Nephron progenitor cell (in vitro differentiated cells): Measurements from ENCODE around the gene CDHR4.

Source experiments
- DNase-seq: peaks from one replicate; pipeline ENCODE4 v3.0.0; 2021
- H3K27ac Mint-ChIP-seq: 2 replicates; pipeline ENCODE4 v1.8.0; 2021; ENCODE audit warnings: mild to moderate bottlenecking, moderate library complexity, mixed read lengths
- H3K27me3 Mint-ChIP-seq: 2 replicates; pipeline ENCODE4 v1.8.0; 2021; ENCODE audit warnings: mild to moderate bottlenecking, low read depth, mixed read lengths; ENCODE audit not compliant: poor library complexity
- H3K36me3 Mint-ChIP-seq: 2 replicates; pipeline ENCODE4 v1.8.0; 2021; ENCODE audit warnings: low read depth, mixed read lengths
- H3K4me1 Mint-ChIP-seq: 2 replicates; pipeline ENCODE4 v1.8.0; 2021; ENCODE audit warnings: mixed read lengths
- H3K4me3 Mint-ChIP-seq: 2 replicates; pipeline ENCODE4 v1.8.0; 2021; ENCODE audit warnings: mild to moderate bottlenecking, moderate library complexity, mixed read lengths
- H3K9me3 Mint-ChIP-seq: 2 replicates; pipeline ENCODE4 v1.8.0; 2021; ENCODE audit warnings: mild to moderate bottlenecking, moderate library complexity, mixed read lengths
- TF ChIP-seq, protein P1 (sequence below): fragments of 200-600 bp; sonication (generic); IDR thresholded peaks from 2 replicates; pipeline ENCODE4 v1.5.0; 2021; ENCODE audit warnings: antibody characterized with exemption

Gene CDHR4

DNA sequence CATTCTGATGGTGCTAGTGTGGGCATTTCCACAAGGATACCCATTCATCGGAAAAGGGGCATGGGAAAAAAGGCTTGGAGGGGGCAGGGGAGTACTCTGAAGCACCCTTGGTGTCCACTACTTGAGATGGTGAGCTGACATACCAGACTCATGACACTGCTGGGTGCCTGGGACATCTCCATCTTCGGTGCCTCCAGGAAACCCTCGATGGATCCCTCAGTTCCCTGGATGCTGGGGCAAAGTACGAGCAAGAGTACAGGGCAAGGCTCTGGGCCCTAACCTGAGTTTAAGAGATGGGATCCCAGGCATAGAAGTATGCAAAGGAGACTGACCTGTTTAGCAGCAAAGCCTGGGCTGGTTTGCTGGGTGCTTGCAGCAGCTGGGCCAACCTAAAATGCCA, 8.1 kb downstream of the CDHR4 start:
- no peaks in the 10 kb centered on the region for H3K36me3 Mint-ChIP-seq
- H3K9me3 Mint-ChIP-seq = no peaks in the 10 kb centered on the region
- H3K27ac Mint-ChIP-seq = no peak overlapping the region
- no peak overlapping the region for H3K4me3 Mint-ChIP-seq
- peaks cover 29% of the 10 kb centered on the region for H3K4me1 Mint-ChIP-seq
- TF ChIP-seq, protein P1, sequence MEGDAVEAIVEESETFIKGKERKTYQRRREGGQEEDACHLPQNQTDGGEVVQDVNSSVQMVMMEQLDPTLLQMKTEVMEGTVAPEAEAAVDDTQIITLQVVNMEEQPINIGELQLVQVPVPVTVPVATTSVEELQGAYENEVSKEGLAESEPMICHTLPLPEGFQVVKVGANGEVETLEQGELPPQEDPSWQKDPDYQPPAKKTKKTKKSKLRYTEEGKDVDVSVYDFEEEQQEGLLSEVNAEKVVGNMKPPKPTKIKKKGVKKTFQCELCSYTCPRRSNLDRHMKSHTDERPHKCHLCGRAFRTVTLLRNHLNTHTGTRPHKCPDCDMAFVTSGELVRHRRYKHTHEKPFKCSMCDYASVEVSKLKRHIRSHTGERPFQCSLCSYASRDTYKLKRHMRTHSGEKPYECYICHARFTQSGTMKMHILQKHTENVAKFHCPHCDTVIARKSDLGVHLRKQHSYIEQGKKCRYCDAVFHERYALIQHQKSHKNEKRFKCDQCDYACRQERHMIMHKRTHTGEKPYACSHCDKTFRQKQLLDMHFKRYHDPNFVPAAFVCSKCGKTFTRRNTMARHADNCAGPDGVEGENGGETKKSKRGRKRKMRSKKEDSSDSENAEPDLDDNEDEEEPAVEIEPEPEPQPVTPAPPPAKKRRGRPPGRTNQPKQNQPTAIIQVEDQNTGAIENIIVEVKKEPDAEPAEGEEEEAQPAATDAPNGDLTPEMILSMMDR = no peak
- no peak for DNase-seq
- peaks cover 10% of the 10 kb centered on the region for H3K27me3 Mint-ChIP-seq

DNA sequence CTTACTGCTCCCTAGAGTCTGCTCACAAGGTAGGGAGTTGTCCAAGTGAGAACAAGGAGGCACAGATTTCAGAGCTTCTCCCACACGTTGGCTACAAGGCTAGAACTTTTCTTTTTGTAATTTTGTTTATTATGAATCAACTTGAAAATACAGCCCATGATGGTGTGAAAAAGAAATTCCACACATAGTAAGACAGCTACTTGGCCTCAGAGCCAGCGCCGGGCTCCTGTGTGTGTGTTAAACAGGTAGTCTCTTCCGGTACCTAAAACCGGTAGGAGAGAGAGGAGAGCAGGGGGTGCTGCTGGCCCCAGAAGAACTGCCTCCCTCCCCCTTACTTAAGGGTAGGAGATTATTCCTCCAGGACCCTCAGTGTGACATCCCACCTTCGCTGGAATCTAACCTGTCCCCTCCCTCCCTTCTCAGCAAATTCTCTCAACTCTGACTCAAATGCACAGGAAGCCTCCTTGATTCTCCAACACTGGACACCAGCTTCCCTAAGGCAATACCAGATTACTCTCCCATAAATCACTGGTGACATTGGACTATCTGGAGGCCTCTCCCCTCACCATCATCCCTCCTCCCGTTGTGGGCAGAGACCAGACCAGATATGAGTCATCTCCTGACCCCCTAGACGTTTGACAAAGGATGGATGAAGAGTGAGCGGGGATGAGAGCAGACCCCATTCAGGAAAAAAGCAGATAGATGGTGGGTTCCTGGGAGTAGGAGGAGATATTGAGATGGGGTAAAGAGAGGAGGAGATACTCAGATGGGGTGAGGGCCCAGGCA, 8.9 kb downstream of the CDHR4 start:
- Mint-ChIP-seq H3K4me1 (peaks cover 26% of the 10 kb centered on the region), H3K4me3 (no peak overlapping the region), H3K36me3 (no peaks in the 10 kb centered on the region), H3K9me3 (no peaks in the 10 kb centered on the region), H3K27me3 (peaks cover 10% of the 10 kb centered on the region), H3K27ac (peak overlapping the region; percentile 16)
- DNase-seq = no peak
- TF ChIP-seq, protein P1 = no peak

DNA sequence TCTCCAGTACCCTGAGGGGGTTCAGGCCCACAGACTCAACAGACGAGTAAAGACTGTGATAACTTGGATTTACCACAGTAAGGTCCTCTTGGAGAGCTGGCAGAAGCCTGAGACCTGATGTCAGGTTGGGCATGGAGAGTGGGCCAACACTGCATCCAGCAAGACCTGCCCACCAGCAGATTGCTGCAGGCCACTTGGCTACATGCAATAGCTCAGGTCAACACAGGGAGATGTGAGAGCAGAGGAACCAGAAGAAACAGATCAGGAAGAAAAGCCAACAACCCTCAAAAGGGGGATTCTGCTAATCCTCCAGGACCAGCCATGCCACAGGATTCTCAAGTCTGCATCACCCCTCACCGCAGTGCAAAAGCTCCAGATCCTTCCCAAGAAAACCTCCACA, 11.6 kb downstream of the CDHR4 start:
- TF ChIP-seq, protein P1 = no peak
- no peak for DNase-seq
- H3K4me1 Mint-ChIP-seq = peaks cover 41% of the 10 kb centered on the region
- H3K27me3 Mint-ChIP-seq = peaks cover 4% of the 10 kb centered on the region
- no peak overlapping the region for H3K27ac Mint-ChIP-seq
- no peaks in the 10 kb centered on the region for H3K9me3 Mint-ChIP-seq
- peaks cover 15% of the 10 kb centered on the region for H3K36me3 Mint-ChIP-seq
- H3K4me3 Mint-ChIP-seq = no peak overlapping the region

DNA sequence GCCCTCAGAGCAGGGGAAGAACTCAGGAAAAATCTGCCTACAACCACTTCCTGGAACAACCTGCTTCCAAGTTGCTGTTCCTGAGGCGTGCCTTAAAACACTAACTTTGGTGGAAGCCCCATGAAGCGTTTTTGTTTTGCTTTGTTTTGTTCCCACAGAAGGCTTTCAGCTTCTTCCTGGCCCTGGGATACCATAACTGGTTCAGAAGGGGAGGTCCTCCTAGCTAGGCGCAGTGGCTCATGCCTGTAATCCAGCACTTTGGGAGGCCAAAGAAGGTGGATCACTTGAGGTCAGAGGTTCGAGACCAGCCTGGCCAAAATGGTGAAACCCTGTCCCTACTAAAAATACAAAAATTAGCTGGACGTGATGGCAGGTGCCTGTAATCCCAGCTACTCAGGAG, 12.1 kb downstream of the CDHR4 start:
- H3K4me1 Mint-ChIP-seq = peaks cover 41% of the 10 kb centered on the region
- H3K9me3 Mint-ChIP-seq = no peaks in the 10 kb centered on the region
- H3K36me3 Mint-ChIP-seq = peaks cover 15% of the 10 kb centered on the region
- no peaks in the 10 kb centered on the region for H3K27me3 Mint-ChIP-seq
- H3K27ac Mint-ChIP-seq = no peak overlapping the region
- TF ChIP-seq, protein P1 = no peak
- H3K4me3 Mint-ChIP-seq = no peak overlapping the region
- DNase-seq = no peak

DNA sequence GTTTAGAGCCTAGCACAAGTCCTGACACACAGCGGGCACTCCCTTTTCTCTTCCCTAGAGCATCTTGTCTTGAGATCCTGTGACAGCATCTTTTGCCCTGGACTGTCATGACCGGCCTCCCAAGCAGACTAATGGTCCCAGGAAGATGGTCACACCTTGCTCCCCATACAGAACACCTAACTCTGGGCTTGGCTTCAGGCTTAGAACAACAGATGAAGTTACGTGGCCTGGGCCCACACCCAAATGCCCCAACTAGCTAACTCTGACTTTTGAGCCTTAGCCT, 12.6 kb downstream of the CDHR4 start:
- Mint-ChIP-seq H3K27ac (no peak overlapping the region), H3K4me3 (peak overlapping the region; percentile 87), H3K9me3 (no peaks in the 10 kb centered on the region), H3K36me3 (peaks cover 19% of the 10 kb centered on the region), H3K27me3 (no peaks in the 10 kb centered on the region), H3K4me1 (peaks cover 41% of the 10 kb centered on the region)
- no peak for DNase-seq
- TF ChIP-seq, protein P1 = no peak
